ENCODE data around the gene MVK.

The MVK gene

DNA sequence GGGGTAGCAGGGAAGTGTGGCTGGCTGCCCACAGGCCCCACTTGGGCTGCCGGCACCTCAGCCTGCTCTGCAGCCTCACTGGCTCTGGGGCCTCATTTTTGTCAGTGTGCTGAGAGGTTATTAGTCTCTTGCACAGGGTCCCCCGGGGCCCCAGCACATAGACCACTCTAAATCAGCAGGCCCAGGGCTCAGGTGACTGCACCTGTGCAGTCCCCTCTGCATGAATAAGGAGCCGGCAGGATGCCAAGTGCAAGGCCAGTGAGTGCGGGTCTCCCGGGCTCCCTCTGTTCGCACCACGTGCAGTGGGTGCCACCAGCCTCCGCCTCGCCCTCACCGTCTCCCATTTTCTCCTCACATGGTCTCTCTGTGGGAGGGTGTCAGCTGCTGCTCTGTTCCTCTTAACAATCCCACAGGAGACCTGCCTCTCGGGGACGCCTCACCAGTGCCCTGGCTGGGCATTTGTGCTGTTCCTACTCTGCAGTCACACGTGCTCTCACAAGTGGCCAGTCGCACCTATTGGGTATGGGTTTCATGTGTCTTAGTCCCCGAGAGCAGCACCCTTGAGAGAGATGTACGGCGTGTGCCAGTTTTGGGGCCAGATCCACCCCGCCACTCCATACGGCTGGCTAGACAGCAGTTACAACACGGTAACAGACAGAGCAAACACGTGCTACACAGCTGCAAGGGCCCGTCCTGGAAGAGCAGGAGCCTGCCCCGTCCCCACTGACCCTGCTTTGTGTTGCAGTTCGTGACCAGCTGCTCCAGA lies 40.7 kb upstream of the MVK start:
- no peak for TF ChIP-seq CTCF (IDR thresholded peaks at IDR 0.05; ENCODE audit: insufficient read depth, low read depth, low read length, missing control alignments)
- no peak for DNase-seq (ENCODE audit: low read depth)
- no peak overlapping the region for H3K4me3 ChIP-seq (ENCODE audit: low read depth, low read length)

GRCh38 chr12:109533487-109533740 lies 40.2 kb upstream of the MVK start:
- no peak for DNase-seq (ENCODE audit: low read depth)
- H3K4me3 ChIP-seq (ENCODE audit: low read depth, low read length) = no peak overlapping the region
- TF ChIP-seq CTCF (IDR thresholded peaks at IDR 0.05; ENCODE audit: insufficient read depth, low read depth, low read length, missing control alignments) = no peak

- H3K4me3 ChIP-seq (ENCODE audit: low read depth, low read length) = no peak overlapping the region
- no peak for TF ChIP-seq CTCF (IDR thresholded peaks at IDR 0.05; ENCODE audit: insufficient read depth, low read depth, low read length, missing control alignments)
- no peak for DNase-seq (ENCODE audit: low read depth)
Observed at GRCh38 chr12:109534456-109534855, 39.1 kb upstream of the MVK start.

DNA sequence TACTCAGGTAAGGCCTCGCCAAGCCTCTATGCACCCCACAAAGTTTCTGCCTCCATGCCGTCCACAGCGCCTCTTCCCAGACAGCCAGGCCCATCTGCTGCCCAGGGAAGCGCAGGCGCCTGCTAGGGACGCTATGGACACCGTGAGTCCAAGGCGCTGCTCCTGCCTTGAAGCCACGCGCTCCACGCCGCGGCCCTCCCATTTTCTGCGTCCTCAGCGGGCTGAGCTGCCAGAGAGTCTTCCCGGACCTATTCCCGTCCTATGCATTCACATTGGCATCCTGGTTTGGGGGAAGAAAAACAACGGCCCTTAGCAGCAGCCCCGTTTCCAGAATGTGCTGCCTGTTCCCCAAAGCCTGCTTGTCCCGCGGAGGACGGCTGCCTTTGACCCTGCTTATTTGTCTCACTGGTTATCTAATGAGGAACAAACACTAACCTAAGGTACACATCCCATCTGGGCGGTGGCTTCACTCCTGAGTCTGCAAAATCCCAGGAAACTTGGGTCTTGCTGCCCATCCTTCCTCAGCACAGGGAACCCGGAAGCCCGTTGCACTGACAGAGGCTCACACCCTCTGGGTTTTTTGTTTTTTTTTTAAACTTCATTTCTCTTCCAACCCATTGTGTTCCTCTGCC lies 38.2 kb upstream of the MVK start:
- no peak for TF ChIP-seq CTCF (IDR thresholded peaks at IDR 0.05; ENCODE audit: insufficient read depth, low read depth, low read length, missing control alignments)

DNA sequence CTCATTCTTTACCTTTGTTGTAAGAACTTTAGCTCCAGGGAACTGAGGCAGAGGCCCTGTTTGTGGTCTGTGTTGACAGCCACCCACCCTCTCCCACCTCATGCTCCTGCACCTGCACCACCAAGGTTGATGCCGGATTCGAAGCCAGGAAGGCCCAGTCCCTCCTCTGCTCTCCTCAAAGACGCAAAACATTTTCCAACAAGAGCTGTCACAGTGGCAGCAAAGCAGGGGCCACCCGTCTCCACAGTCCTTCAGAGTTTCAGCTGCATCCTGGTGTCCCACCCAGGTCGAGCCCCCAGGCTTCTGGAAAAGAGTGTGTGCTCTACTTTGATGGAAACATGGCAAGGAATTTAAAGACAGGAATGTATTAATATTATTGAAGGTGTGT lies 37.7 kb upstream of the MVK start:
- TF ChIP-seq CTCF (IDR thresholded peaks at IDR 0.05; ENCODE audit: insufficient read depth, low read depth, low read length, missing control alignments) = no peak
- H3K4me3 ChIP-seq (ENCODE audit: low read depth, low read length) = no peak overlapping the region
- DNase-seq (ENCODE audit: low read depth) = no peak

More for the DNA sequence above, 38.2 kb upstream of the MVK start:
- no peak overlapping the region for H3K4me3 ChIP-seq (ENCODE audit: low read depth, low read length)
- no peak for DNase-seq (ENCODE audit: low read depth)

DNA sequence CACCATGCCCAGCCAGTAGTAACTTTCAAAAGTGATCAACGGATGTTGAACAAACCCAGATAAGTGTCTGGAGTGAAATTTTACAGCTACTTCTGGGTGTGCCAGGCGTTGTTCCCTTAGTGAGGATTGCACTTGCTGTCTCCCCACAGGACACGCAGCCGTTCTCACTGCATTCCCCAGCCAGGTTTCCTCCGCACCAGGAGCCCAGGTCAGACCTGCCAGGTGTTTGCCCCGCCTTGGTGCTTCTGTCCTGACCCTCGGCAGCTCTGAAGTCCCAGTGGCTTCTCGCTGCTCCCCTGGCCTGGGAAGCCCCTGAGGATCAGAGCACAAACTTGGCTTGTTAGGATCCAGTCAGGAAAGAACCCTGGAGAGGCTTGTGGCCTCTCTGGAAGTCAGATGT lies 36.5 kb upstream of the MVK start:
- DNase-seq (ENCODE audit: low read depth) = no peak
- no peak for TF ChIP-seq CTCF (IDR thresholded peaks at IDR 0.05; ENCODE audit: insufficient read depth, low read depth, low read length, missing control alignments)
- no peak overlapping the region for H3K4me3 ChIP-seq (ENCODE audit: low read depth, low read length)

Data from GM12865 (cell line).